Amygdala (tissue), 56 donors: ENCODE data around the gene MLXIP.
"Not testable (repeated sequence)": the region's sequence is repeated elsewhere in the genome, so short reads cannot be mapped to it uniquely, and the experiment has no call there.

Experiments used
- DNase-seq, 56 donors: peaks; one replicate each; lab custom pipeline; 2025; lab: John Stamatoyannopoulos, UW

Gene MLXIP

GRCh38 chr12:122171399-122171798 lies 92.8 kb downstream of the MLXIP start:
- no peak for DNase-seq

- no peak for DNase-seq
Measured at GRCh38 chr12:122172262-122172939, 93.8 kb downstream of the MLXIP start.

GRCh38 chr12:122174155-122174845 lies 95.7 kb downstream of the MLXIP start, which contains the start of gene IL31:
TSS of gene IL31 (minus strand) at chr12:122174221. CDS start at chr12:122174172, 49 bp downstream.
- no peak for DNase-seq

- DNase-seq = not testable (repeated sequence)
Measured at GRCh38 chr12:122176473-122176872, 97.9 kb downstream of the MLXIP start.

GRCh38 chr12:122182887-122183587 lies 104.5 kb downstream of the MLXIP start, which contains the start of gene LRRC43:
TSS of gene LRRC43 (plus strand) at chr12:122183123. CDS start at chr12:122183145, 22 bp downstream.
- peak in 7 of 56 donors; percentile 11 to 37 (median 18) for DNase-seq

GRCh38 chr12:122183588-122183940 lies 105.0 kb downstream of the MLXIP start:
- no peak for DNase-seq

- no peak for DNase-seq
Measured at GRCh38 chr12:122184517-122184916, 106.0 kb downstream of the MLXIP start.

GRCh38 chr12:122185079-122185478 lies 106.5 kb downstream of the MLXIP start:
- DNase-seq = no peak

GRCh38 chr12:122185494-122186082 lies 107.0 kb downstream of the MLXIP start:
- no peak for DNase-seq

GRCh38 chr12:122187466-122187865 lies 108.9 kb downstream of the MLXIP start:
- DNase-seq = no peak

GRCh38 chr12:122189626-122190475 lies 111.3 kb downstream of the MLXIP start:
- no peak for DNase-seq

- DNase-seq = peak in 3 of 56 donors; percentile 9 to 17 (median 11)
Measured at GRCh38 chr12:122190842-122191668, 112.5 kb downstream of the MLXIP start.

GRCh38 chr12:122192441-122192840 lies 113.9 kb downstream of the MLXIP start:
- no peak for DNase-seq

- no peak for DNase-seq
Measured at GRCh38 chr12:122194804-122195203, 116.2 kb downstream of the MLXIP start.

- DNase-seq = no peak
Measured at GRCh38 chr12:122195405-122195804, 116.8 kb downstream of the MLXIP start.
